AG09309 (cell line): ENCODE data around the gene SMKR1.
"Not testable (repeated sequence)": the region's sequence is repeated elsewhere in the genome, so short reads cannot be mapped to it uniquely, and the experiment has no call there.

Experiments
- DNase-seq: peaks from one replicate; pipeline ENCODE4 v3.0.0-alpha.2; 2010; ENCODE audit warnings: low read depth
- H3K4me3 ChIP-seq: 2 replicates; pipeline ENCODE4 v1.5.1; 2011; ENCODE audit warnings: mild to moderate bottlenecking, low read depth, low read length, moderate library complexity; ENCODE audit not compliant: control insufficient read depth
- CTCF ChIP-seq: IDR thresholded peaks from 2 replicates; pipeline ENCODE4 v1.5.1; 2011; ENCODE audit warnings: mild to moderate bottlenecking, low read depth, low read length, inconsistent platforms; ENCODE audit not compliant: insufficient read depth, control insufficient read depth; ENCODE audit errors: missing control alignments

Gene SMKR1

GRCh38 chr7:129468547-129468946 lies 33.8 kb upstream of the SMKR1 start:
- no peak overlapping the region for H3K4me3 ChIP-seq
- TF ChIP-seq CTCF = no peak
- DNase-seq = no peak

- DNase-seq = no peak
- TF ChIP-seq CTCF = no peak
- no peak overlapping the region for H3K4me3 ChIP-seq
Measured at GRCh38 chr7:129469930-129470329, 32.4 kb upstream of the SMKR1 start.

GRCh38 chr7:129470411-129470810 lies 31.9 kb upstream of the SMKR1 start:
- no peak overlapping the region for H3K4me3 ChIP-seq
- no peak for TF ChIP-seq CTCF
- no peak for DNase-seq

GRCh38 chr7:129471402-129471827 lies 30.9 kb upstream of the SMKR1 start:
- H3K4me3 ChIP-seq = no peak overlapping the region
- TF ChIP-seq CTCF = no peak
- no peak for DNase-seq

- DNase-seq, H3K4me3 ChIP-seq: not testable (repeated sequence)
Measured at GRCh38 chr7:129475931-129476330, 26.4 kb upstream of the SMKR1 start.

- not testable (repeated sequence) for DNase-seq, H3K4me3 ChIP-seq
Measured at GRCh38 chr7:129476398-129476797, 25.9 kb upstream of the SMKR1 start.

- no peak for DNase-seq
- TF ChIP-seq CTCF = no peak
Measured at GRCh38 chr7:129479831-129480230, 22.5 kb upstream of the SMKR1 start.

GRCh38 chr7:129480674-129481363 lies 21.5 kb upstream of the SMKR1 start:
- no peak for DNase-seq
- no peak overlapping the region for H3K4me3 ChIP-seq
- no peak for TF ChIP-seq CTCF

More at GRCh38 chr7:129479831-129480230, 22.5 kb upstream of the SMKR1 start:
- H3K4me3 ChIP-seq = no peak overlapping the region

- DNase-seq, H3K4me3 ChIP-seq: not testable (repeated sequence)
Measured at GRCh38 chr7:129481376-129481775, 21.0 kb upstream of the SMKR1 start.
